ENCODE data around the gene PTPN13. TPM values are rescaled to one million over a fixed set of nuclear protein-coding genes. Genes with fewer than 3 reads are reported as not detected.

Gene PTPN13
- total and polyA plus RNA-seq, 12 donors, result 0.70 to 5.5 (median 2.7) TPM

- H3K27ac ChIP-seq, result no peak overlapping the region
- H3K9me3 ChIP-seq, result no peaks in the 10 kb centered on the region
- H3K4me1 ChIP-seq, result no peaks in the 10 kb centered on the region
- H3K36me3 ChIP-seq, result peaks cover 0 to 13% (median 0%) of the 10 kb centered on the region in 9 donors
- ATAC-seq, result no peak
- 86 to 87% methylated on average over 3 of the region's 3 CpGs for WGBS, 2 donors
- intact Hi-C loops (cut with DNase I), result loop anchor here in 1 of 10 donors (10.0 kb wide), 1 partner anchor 224 kb away; no protein-coding TSS in a partner anchor
- no peak for DNase-seq
- no peak overlapping the region for H3K4me3 ChIP-seq
- no peak for TF ChIP-seq CTCF (IDR thresholded peaks at IDR 0.05)
- H3K27me3 ChIP-seq, result no peaks in the 10 kb centered on the region
These were observed 165.2 kb downstream of the PTPN13 start for GRCh38 chr4:86759298-86759697.

- DNase-seq (no peak), ATAC-seq (no peak)
- Histone ChIP-seq H3K27ac (no peak overlapping the region), H3K36me3 (peaks cover 0 to 38% (median 0%) of the 10 kb centered on the region in 9 donors), H3K4me3 (no peak overlapping the region), H3K9me3 (no peaks in the 10 kb centered on the region), H3K4me1 (no peaks in the 10 kb centered on the region), H3K27me3 (no peaks in the 10 kb centered on the region)
- intact Hi-C loops (cut with DNase I), result no loop called here
- WGBS, 2 donors, result 94% methylated on average over 5 of the region's 5 CpGs
- TF ChIP-seq CTCF (IDR thresholded peaks at IDR 0.05), result no peak
These were observed 168.5 kb downstream of the PTPN13 start for GRCh38 chr4:86762649-86763048.

GRCh38 chr4:86769794-86770193, 175.7 kb downstream of the PTPN13 start:
- intact Hi-C loops (cut with DNase I), result no loop called here
- H3K9me3 ChIP-seq, result no peaks in the 10 kb centered on the region
- H3K27me3 ChIP-seq, result no peaks in the 10 kb centered on the region
- ATAC-seq (no peak), DNase-seq (no peak)
- H3K27ac ChIP-seq, result no peak overlapping the region
- H3K4me3 ChIP-seq, result no peak overlapping the region
- H3K4me1 ChIP-seq, result no peaks in the 10 kb centered on the region
- WGBS, 2 donors, result 94 to 95% methylated on average over 4 of the region's 4 CpGs
- no peak for TF ChIP-seq CTCF (IDR thresholded peaks at IDR 0.05)
- H3K36me3 ChIP-seq, result peaks cover 0 to 72% (median 0%) of the 10 kb centered on the region in 9 donors

- peaks cover 0 to 63% (median 0%) of the 10 kb centered on the region in 9 donors for H3K36me3 ChIP-seq
- ATAC-seq, result no peak
- intact Hi-C loops (cut with DNase I), result no loop called here
- WGBS, 2 donors, result 62 to 67% methylated on average over 1 of the region's 1 CpG
- H3K27ac ChIP-seq, result no peak overlapping the region
- H3K4me1 ChIP-seq, result no peaks in the 10 kb centered on the region
- no peak for TF ChIP-seq CTCF (IDR thresholded peaks at IDR 0.05)
- no peak overlapping the region for H3K4me3 ChIP-seq
- no peaks in the 10 kb centered on the region for H3K9me3 ChIP-seq
- DNase-seq, result no peak
- H3K27me3 ChIP-seq, result no peaks in the 10 kb centered on the region
These were observed 177.0 kb downstream of the PTPN13 start for GRCh38 chr4:86771141-86771540.

Measured in heart right ventricle (tissue), 16 donors.